NCI-H146 (cell line): ENCODE data around the gene GUCA1C.

Source experiments
- DNase-seq: peaks from one replicate; lab custom pipeline; 2025; lab: John Stamatoyannopoulos, UW

Gene GUCA1C, protein sequence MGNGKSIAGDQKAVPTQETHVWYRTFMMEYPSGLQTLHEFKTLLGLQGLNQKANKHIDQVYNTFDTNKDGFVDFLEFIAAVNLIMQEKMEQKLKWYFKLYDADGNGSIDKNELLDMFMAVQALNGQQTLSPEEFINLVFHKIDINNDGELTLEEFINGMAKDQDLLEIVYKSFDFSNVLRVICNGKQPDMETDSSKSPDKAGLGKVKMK

DNA sequence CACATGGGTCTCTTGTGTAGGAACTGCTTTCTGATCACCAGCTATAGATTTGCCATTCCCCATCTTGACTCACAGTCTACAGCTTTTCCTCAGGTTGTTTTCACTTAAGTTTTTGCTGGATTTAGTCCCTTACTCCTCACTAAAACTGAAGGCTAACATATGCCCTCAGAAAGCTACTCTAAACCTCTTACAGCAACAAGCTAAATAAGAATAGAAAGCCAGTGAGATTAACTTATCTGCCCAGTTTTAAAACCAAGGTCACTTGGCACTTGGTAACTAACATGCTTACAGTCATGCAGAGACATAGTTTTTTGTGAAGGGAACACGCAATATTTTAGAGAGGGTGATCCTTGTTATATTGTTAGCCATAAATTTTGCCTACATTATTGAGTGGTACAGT is at the start of gene GUCA1C:
Gene GUCA1C (minus strand): TSS at position 180 of the 400 bp plus-strand sequence. CDS start 117 bp downstream, at position 63.
- DNase-seq: no peak

GRCh38 chr3:108998436-108998835 is 44.8 kb upstream of the GUCA1C start:
- DNase-seq: no peak

- DNase-seq: no peak
Measured at GRCh38 chr3:108985844-108986243, 32.2 kb upstream of the GUCA1C start.

DNA sequence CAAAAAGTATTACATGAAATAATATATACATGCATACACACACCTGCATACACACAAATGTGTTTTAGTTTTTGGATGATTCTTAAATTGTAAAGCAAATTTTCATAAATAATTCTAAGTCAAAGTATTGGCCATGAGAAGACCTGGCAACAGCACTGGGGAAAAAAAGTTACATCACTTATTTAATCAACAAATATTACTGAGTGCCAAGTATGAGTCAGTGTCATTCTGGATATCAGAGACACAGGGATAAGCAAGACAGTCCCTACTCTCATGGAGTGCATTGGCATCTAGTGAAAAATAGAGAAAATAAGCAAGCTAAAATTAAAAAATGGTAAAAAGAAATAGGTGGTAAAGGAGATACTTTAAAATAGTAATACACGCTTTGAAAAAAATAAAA is 29.4 kb upstream of the GUCA1C start:
- no peak for DNase-seq

DNA sequence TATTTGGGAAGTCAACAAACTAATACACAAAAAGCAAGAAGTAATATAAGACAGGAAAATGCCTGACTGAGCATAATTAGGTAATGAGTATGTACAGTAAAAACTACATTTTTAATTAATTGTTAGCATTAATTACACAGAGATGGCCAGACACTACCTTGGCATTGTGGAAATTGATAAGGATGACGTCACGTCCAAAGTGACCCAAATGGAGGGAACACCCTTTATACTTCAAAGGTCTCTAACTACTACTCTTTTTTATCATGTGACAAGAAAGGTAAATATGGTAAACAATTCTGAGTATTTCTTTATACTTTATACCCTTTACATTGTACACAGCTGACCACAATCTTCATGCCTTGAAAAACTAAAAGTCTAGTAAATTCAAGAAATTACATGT is 22.4 kb upstream of the GUCA1C start:
- no peak for DNase-seq

DNA sequence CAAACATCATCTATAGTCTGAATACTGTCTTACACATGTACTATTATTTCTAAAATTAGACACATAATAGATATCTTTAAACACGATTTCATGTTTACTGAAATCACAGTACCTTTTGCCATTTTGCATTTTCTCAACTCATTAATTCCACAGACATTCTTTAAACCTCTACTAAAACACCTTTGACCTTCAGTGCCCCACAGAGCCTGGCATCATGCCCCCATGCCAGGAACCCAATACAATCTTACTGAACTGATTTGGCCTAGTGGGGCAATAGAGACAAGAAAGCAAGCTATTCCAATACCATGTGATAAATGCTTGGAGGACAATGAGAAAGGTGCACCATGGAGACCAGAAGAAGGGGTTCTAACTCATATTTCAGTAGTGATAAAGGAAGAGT is 19.3 kb upstream of the GUCA1C start:
- no peak for DNase-seq

GRCh38 chr3:108972482-108972881 is 18.8 kb upstream of the GUCA1C start:
- DNase-seq: no peak

DNA sequence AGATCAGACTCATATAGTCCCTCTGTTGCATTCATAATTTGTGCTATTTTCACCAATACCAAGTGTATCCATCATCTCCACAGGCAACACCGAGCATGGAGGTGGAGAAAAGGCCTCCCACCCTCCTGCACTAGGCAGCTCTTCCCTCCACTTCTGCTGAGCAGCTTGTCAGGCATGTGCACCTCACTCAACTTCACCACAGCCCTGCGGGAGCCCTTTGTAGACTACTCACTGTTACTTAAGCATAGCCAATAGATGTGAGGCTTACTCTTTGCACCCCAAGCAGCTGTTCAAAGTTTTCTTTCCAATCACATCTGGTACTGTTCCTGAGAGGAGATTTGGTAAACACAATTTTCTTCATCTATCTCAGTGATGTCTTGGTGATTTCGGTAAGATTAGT is 16.9 kb upstream of the GUCA1C start:
- no peak for DNase-seq

DNA sequence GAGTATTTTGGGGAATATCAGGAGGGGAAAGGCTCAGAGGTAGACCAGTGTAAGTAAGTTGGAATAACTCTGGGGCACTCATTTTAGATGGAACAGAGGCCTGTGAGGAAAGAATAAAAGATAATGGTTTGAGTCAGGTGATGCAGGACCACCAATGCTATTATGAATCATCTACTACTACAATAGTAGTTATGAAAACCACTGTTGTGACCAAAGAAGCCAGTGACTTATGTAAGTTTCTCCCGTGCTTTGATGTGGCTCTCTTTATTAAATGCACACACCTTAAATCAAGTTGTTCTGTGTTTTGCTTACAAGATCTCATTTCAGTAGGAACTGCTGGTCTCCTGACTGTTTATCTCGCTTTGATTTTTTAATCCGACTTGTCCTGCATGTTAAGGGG is 13.1 kb upstream of the GUCA1C start:
- DNase-seq: no peak

DNA sequence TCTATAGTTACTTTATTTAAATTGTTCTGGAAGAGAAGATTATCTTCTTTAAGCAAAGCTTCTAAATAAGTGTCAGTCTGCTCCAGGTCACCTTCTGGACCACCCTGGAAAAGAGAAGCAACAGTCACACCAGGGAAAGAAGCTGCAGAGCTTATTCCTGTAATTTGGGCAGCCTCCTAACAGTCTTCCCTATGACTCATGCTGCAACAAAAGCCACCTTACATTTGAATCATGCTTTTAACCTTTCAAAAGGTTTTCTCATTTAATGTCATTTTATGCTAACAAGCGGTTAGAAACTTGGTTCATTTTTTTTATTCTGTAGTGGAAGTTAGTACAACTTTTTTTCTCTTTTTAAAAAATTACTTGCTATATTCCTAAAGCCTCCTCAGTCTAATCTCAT is 5.3 kb upstream of the GUCA1C start:
- DNase-seq: no peak

- DNase-seq: no peak
Measured at GRCh38 chr3:108953210-108953609, 469 bp downstream of the GUCA1C start.

GRCh38 chr3:108951820-108952501 is 1.7 kb downstream of the GUCA1C start:
- DNase-seq: no peak

- DNase-seq: no peak
Measured at GRCh38 chr3:108947855-108948254, 5.8 kb downstream of the GUCA1C start.

DNA sequence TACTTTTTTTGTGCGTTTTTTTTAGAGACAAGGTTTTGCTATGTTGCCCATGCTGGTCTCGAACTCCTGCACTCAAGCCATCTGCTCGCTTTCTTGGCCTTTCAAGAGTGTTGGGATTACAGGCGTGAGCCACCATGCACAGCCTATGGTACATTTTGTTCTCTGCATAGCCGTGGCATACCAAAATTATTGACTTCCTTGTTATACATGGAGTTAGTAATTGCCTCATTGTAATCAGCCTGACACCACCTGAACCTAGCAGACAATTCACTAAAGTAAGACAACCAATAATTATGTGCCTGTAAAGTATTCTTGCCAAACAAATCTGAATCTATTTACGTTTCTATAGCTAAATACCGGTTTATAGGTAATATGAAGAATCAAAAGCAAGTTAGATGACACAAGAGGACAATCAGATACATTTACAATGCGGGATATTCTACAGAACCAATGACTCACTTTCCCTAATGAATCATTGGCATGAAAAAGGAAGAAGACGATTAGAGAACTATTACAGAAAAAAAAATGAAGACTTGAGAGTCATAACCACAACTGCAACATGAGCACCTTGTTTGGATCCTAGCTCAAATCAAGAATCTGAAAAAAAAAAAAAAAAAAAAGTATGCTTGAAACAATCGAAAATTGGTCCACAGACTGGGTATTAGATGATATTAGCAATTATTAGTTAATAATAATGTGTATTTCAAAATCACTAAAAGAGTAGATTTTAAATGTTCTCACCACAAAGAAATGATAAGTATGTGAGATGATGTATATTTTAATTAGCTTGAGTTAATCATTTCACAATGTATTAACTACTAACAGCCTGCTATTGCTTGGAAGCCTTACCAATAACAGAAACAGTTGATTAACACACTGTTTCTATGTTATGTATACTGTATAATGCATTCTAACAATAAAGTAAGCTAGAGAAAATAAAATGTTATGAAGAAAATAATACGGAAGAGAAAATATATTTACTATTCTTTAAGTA is 7.1 kb downstream of the GUCA1C start:
- DNase-seq: no peak

- no peak for DNase-seq
Measured at GRCh38 chr3:108940568-108941263, 13.0 kb downstream of the GUCA1C start.

GRCh38 chr3:108940166-108940565 is 13.5 kb downstream of the GUCA1C start:
- no peak for DNase-seq

DNA sequence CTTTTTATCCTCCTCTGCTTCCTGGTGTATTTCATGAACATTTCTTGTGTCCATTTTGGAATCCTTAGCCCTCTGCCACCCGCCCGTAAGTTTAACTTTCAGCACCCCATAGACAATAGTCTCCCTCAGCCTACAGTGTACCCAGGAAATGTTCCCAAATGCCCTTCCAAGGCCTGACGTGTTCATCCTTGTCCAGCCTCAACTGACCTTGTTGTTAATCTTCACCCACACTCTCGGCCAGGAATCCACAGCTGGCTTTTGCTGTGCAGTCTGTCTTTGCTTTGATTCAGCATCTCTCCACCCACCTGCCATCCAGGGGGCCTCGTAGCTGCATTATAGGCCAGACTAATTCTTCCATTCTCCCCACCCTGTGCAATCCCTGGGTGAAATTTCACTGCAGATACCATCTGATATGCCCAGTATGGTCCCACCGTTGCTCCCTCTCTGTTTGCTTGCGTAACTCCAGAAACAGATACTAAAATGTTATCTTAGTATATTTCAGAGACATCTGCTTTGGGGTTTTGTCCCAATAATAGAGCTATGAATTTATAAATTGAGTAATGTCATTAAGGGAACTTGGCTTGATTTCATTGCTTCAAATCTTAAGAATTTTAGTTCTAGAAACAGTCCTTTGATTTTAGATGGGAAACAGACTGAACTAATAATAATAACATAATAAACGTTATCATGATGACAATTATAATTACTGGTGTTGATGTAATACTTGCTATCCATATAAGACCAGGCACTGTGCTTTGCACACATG is 16.6 kb downstream of the GUCA1C start:
- no peak for DNase-seq

DNA sequence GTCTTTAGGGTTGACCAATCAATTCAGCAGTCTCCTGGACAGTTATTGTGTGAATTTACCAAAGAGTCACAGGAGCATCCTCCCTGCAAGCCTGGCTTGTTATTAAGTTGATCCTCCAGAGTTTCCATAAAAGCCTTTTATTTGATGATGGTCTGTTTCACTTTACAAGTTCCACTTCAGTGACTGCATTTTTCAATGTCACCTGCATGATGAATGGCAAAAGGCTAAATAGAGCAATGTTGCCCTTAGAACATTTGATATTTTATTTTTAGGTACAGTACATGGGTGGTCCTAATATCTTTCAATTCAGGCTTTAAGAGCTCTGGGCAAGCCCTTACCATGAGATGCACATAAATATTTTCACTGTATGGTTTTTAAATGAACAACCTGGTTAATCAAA is 22.6 kb downstream of the GUCA1C start:
- DNase-seq: peak; percentile 37

GRCh38 chr3:108918866-108919265 is 34.8 kb downstream of the GUCA1C start:
- no peak for DNase-seq

- DNase-seq: peak; percentile 89
Measured at GRCh38 chr3:108914774-108915641, 38.7 kb downstream of the GUCA1C start.
